Left lung (tissue), 10 donors: ENCODE measurements around the gene CLDN18. TPM values are rescaled to one million over a fixed set of nuclear protein-coding genes. Genes with fewer than 3 reads are reported as not detected.

Source experiments
- ATAC-seq: fragments of 200-7000 bp; cut with Tn5 transposase; one replicate; pipeline ENCODE4 v1.9.1; 2020; ENCODE audit warnings: moderate library complexity
- DNase-seq, 4 donors: peaks; one replicate each; pipeline ENCODE4 v3.0.0-alpha.2; 2013 to 2020
- H3K27ac ChIP-seq, 2 donors: fragments of 200-600 bp; sonication (generic) in 1 of 2; one replicate each; pipeline versions ENCODE4 v1.5.0 to v1.8.0; 2020 to 2021
- H3K27me3 ChIP-seq, 2 donors: fragments of 200-600 bp; sonication (generic) in 1 of 2; one replicate each; pipeline versions ENCODE4 v1.5.0 to v1.8.0; 2020 to 2021
- H3K36me3 ChIP-seq, 2 donors: fragments of 200-600 bp; sonication (generic) in 1 of 2; one replicate each; pipeline versions ENCODE4 v1.5.0 to v1.8.0; 2020 to 2021
- H3K4me1 ChIP-seq, 2 donors: fragments of 200-600 bp; one replicate each; pipeline ENCODE4 v1.8.0; 2021
- H3K4me3 ChIP-seq, 2 donors: fragments of 200-600 bp; sonication (generic) in 1 of 2; one replicate each; pipeline versions ENCODE4 v1.5.0 to v1.8.0; 2020 to 2021; ENCODE audit warnings: mild to moderate bottlenecking in 1 of 2
- H3K9me3 ChIP-seq, 2 donors: fragments of 200-600 bp; sonication (generic) in 1 of 2; one replicate each; pipeline versions ENCODE4 v1.5.0 to v1.8.0; 2020 to 2021
- intact Hi-C, 2 donors: fragments of 100-400 bp; cut with DNase I; formaldehyde crosslinking; loops; one replicate each; pipeline versions ENCODE4 v1.11.2 to v1.14.2; 2022
- polyA plus RNA-seq, 6 donors: library from polyadenylated mRNA; unstranded; fragments of 120-200 nt; gene quantifications; one replicate each; pipeline ENCODE4 v1.2.1, GENCODE V29; 2013; ENCODE audit not compliant: insufficient read length in 6 of 6
- total RNA-seq, 2 donors: library from RNA; stranded (reverse); fragmentation: NEBNext Ultra II Directional; extraction: Animal tissue kit (Norgen Biotek cat#: 25700); gene quantifications; one replicate each; pipeline ENCODE4 v1.2.1, GENCODE V29; 2021
- TF ChIP-seq, protein P1 (sequence below), 2 donors: fragments of 200-600 bp; sonication (generic) in 1 of 2; IDR thresholded peaks; one replicate each; pipeline versions ENCODE4 v1.5.0 to v1.8.0; 2021; ENCODE audit warnings: antibody characterized with exemption in 2 of 2
- donor health status: DM: no; HTN: yes; CAD: no.
- donor health status: DM: no; HTN: no; CAD: no.

The CLDN18 gene
- total and polyA plus RNA-seq, 8 donors: 53.1 to 354 (median 65.4) TPM

DNA sequence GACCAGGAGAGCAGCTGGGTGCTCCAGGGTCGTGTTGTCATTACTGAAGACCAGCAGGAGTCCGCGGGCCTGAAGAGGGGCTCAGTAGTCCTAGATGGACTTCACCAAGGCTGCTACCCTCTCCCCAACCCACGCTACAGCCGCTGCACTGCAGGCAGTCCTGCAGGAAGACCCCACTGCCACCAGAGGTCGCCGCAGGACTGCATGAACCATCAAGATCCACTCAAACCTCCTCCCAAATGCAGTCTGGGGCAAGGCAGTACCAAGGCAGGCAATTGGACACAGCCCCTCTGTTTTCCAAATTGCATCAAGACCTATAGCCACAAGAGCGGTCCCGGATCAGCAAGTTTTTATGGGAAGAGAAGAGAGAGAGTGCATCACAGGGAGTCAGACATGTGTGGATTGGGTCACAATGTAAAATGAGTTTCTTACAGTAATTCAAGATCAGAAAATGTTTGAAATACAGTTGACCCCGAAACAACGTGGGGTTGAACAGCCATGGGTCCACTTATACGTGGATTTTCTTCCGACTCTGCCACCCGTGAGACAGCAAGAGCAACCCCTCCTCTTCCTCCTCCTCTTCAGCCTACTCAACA lies 58.7 kb downstream of the CLDN18 start:
- H3K9me3 ChIP-seq: no peaks in the 10 kb centered on the region
- ATAC-seq (peak; percentile 98), DNase-seq (peak; percentile 57 to 93 (median 81))
- peaks cover 0 to 46% of the 10 kb centered on the region in 2 donors for H3K36me3 ChIP-seq
- TF ChIP-seq, protein P1, sequence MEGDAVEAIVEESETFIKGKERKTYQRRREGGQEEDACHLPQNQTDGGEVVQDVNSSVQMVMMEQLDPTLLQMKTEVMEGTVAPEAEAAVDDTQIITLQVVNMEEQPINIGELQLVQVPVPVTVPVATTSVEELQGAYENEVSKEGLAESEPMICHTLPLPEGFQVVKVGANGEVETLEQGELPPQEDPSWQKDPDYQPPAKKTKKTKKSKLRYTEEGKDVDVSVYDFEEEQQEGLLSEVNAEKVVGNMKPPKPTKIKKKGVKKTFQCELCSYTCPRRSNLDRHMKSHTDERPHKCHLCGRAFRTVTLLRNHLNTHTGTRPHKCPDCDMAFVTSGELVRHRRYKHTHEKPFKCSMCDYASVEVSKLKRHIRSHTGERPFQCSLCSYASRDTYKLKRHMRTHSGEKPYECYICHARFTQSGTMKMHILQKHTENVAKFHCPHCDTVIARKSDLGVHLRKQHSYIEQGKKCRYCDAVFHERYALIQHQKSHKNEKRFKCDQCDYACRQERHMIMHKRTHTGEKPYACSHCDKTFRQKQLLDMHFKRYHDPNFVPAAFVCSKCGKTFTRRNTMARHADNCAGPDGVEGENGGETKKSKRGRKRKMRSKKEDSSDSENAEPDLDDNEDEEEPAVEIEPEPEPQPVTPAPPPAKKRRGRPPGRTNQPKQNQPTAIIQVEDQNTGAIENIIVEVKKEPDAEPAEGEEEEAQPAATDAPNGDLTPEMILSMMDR (IDR thresholded peaks at IDR 0.05): peak; percentile 94 to 99
- no peak overlapping the region for H3K4me3 ChIP-seq
- H3K27ac ChIP-seq: no peak overlapping the region
- intact Hi-C loops: loop anchor here in 1 of 2 donors (5.0 kb wide), 1 partner anchor 49 kb away; the partner anchor contains the start of gene DZIP1L
- H3K27me3 ChIP-seq: no peaks in the 10 kb centered on the region
- no peaks in the 10 kb centered on the region for H3K4me1 ChIP-seq

DNA sequence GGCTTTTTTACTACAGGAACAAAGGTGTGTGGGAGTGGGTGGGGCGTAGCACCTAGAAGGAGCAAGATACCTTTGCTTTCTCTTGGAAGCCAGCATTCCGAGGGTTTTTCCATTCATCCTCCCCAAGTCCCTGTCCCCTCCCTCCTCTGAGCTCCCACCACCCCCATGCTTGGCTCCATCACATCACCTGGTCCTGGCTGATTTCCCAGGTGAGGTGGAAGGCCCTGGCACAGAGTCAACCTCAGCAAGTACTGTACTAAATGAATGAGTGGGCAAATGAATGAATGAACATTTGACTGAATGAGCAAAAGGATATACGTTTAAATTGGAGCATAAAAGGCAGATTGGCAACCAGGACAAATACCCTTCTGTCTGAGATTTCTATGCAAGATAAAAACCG lies 60.0 kb downstream of the CLDN18 start:
- TF ChIP-seq, protein P1 (IDR thresholded peaks at IDR 0.05): no peak
- no peak for ATAC-seq
- H3K4me1 ChIP-seq: no peaks in the 10 kb centered on the region
- H3K36me3 ChIP-seq: peaks cover 0 to 46% of the 10 kb centered on the region in 2 donors
- H3K27me3 ChIP-seq: no peaks in the 10 kb centered on the region
- no peak for DNase-seq
- H3K27ac ChIP-seq: no peak overlapping the region
- intact Hi-C loops: no loop called here
- H3K9me3 ChIP-seq: no peaks in the 10 kb centered on the region
- no peak overlapping the region for H3K4me3 ChIP-seq

GRCh38 chr3:138072796-138073195 lies 62.8 kb downstream of the CLDN18 start:
- no peaks in the 10 kb centered on the region for H3K9me3 ChIP-seq
- peaks cover 0 to 45% of the 10 kb centered on the region in 2 donors for H3K36me3 ChIP-seq
- ATAC-seq (no peak), DNase-seq (no peak)
- intact Hi-C loops: no loop called here
- no peak overlapping the region for H3K4me3 ChIP-seq
- no peaks in the 10 kb centered on the region for H3K4me1 ChIP-seq
- no peaks in the 10 kb centered on the region for H3K27me3 ChIP-seq
- TF ChIP-seq, protein P1 (IDR thresholded peaks at IDR 0.05): no peak
- no peak overlapping the region for H3K27ac ChIP-seq

DNA sequence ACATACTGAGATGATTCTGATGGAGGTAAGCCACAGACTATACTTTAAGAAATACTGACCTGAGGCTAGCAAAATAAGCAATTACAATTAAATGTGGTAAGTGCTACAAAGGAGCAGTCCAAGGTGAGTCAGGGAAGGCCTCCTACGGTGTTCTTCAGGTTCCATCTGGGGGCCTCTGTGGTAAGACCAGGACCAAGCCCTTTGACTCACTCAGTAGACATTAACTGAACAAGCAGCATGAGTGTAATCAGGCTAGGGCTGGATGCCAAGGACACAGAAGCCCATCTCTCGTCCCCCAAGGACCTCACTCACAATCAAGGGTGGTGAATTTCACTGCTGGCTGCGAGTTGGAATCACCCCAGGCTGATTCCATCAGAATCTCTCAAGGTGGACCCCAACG lies 68.1 kb downstream of the CLDN18 start:
- no peaks in the 10 kb centered on the region for H3K9me3 ChIP-seq
- H3K36me3 ChIP-seq: peaks cover 0 to 29% of the 10 kb centered on the region in 2 donors
- no peaks in the 10 kb centered on the region for H3K27me3 ChIP-seq
- intact Hi-C loops: no loop called here
- H3K27ac ChIP-seq: no peak overlapping the region
- TF ChIP-seq, protein P1 (IDR thresholded peaks at IDR 0.05): no peak
- DNase-seq (no peak), ATAC-seq (no peak)
- H3K4me3 ChIP-seq: no peak overlapping the region
- H3K4me1 ChIP-seq: peaks cover 0 to 14% of the 10 kb centered on the region in 2 donors

DNA sequence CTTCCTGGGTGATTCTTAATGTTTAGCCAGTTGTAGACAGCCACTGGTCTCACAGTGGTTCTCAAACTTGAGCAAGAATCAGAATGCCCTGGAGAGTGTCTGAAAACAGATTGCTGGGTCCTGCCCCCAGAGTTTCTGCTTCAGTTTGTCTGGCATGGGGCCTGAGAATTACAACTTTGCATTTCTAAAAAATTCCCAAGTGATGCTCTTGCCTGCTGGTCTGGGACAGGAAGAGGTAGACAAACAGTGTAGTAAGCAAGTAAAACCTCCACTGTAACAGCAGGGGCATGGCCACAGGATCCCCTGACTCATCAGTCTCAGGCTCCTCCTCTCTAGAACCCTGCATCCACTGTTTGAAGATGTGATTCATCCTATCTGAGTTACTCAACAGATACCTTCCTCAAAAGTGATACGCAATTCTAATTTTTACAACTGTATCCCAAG lies 69.0 kb downstream of the CLDN18 start:
- peak; percentile 33 for ATAC-seq
- H3K36me3 ChIP-seq: peaks cover 0 to 38% of the 10 kb centered on the region in 2 donors
- H3K4me1 ChIP-seq: peaks cover 0 to 14% of the 10 kb centered on the region in 2 donors
- H3K4me3 ChIP-seq: no peak overlapping the region
- intact Hi-C loops: no loop called here
- H3K9me3 ChIP-seq: no peaks in the 10 kb centered on the region
- TF ChIP-seq, protein P1 (IDR thresholded peaks at IDR 0.05): no peak
- peak overlapping the region in 1 of 2 donors; percentile 7 for H3K27ac ChIP-seq
- no peaks in the 10 kb centered on the region for H3K27me3 ChIP-seq
- DNase-seq: no peak
